Measurements from ENCODE around the gene NACA2.

The NACA2 gene

DNA sequence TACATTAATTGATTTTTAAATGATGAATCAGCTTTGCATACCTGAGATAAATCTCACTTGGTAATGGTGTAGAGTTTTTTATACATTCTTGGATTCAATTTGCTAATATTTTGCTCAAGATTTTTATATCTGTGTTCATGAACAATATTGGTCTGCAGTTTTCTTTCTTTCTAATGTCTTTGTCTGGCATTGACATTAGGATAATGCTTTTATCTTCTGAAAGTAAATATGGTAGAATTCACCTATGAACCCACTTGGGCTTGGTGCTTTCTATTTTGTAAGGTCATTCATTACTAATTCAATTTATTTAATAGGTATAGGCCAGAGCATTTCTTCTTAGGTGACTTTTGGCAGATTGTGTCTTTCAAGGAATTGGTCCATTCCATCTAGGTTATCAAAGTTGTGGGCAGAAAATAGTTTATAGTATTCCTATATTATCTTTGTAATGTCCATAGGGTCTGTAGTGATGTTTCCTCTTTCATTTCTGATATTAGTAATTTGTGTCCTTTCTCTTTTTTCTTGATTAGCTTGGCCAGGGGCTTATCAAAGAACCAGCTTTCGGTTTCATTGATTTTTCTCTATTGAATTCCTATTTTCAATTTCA is 45.6 kb downstream of the NACA2 start:
- DNase-seq (ENCODE audit: low spot score), result no peak

DNA sequence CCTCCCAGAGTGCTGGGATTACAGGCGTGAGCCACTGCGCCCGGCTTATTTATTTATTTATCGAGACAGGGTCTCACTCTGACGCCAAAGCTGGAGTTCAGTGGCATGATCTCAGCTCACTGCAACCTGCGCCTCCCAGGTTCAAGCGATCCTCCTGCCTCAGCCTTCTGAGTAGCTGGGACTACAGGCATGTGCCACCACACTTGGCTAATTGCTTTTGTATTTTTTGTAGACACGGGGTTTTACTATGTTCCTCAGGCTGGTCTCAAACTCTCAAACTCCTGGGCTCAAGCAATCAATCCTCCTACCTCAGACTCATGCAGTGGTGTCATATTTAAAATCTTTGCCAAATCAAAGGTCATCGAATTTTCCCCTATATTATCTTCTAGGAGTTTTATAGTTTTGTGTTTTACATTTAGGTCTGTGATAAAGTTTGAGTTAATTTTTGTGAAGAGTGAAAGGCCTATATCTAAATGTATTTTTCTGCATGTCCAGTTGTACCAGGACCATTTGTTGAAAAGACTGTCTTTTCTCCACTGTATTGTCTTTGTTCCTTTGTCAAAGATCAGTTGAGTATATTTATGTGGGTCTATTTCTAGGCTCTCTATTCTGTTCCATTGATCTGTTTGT is 47.1 kb downstream of the NACA2 start:
- DNase-seq (ENCODE audit: low spot score), result no peak

DNA sequence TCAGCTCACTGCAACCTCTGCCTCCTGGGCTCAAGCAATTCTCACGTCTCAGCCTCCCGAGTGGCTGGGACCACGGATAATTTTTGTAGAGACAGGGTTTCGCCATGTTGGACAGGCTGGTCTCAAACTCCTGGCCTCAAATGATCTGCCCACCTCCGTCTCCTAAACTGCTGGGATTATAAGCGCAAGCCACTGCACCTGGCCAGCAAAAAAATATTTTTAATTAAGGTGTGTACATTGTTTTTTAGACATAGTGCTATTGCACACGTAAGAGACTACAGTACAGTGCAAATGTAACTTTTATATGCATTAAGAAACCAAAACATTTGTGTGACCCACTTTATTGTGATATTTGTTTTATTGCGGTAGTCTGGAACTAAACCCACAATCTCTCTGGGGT is 49.0 kb downstream of the NACA2 start:
- DNase-seq (ENCODE audit: low spot score), result no peak

DNA sequence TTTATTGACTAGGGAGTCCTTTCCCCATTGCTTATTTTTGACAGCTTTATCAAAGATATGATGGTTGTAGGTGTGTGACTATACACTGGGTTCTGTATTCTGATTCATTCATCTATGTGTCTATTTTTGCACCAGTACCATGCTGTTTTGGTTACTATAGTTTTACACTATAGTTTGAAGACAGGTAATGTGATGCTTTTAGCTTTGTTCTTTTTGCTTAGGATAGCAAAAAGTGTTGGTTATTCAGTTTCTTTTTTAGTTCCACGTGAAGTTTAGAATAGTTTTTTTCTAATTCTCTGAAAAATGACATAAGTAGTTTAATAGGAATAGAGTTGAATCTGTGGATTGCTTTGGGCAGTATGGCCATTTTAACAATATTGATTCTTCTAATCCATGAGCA is 50.1 kb downstream of the NACA2 start:
- DNase-seq (ENCODE audit: low spot score), result no peak

All from cerebellar cortex (tissue), 1 donor.